Measurements from ENCODE around the gene BIN1.

Gene BIN1

DNA sequence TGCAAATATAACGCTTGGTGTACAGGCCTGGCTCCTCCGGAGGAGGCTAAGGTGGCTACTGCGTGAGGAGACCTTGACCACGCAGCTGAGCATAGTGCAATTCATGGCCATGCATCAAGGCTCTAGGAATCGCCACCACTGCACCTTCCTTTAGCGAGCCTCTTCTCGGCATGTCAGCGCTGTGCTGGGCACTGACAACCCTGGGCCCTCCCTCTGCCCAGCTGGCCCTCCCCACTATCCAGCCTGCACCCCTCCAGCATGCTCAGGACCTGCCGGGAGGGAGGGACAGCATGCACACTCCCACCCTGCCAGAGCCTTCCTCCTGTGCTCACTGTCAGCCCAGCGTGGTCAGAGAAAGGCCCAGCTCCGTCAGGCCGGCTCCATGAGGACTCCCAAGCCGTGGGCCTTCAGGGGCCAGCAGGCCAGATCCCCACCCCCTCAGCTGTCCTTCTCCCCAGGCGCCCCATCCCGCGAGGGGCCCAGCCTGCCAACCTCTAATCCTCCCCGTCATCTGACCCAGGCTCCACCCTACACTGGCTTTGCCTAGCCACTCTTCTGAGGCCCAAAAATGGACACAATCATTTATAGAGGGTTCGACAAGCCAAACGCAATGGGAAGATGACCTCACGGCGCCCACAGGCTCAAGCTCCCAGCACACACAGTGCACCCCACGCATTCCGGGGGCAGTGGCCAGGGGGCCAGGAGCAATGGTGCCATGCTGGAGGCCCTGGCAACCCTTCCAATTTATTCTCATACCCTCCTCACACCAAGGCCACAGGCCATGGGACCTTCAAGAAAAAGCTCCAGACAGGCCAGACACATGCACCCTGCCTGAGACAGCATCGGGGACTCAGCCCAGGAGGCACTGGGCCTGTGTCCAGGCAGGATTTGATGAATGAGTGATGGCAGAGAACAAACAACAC is 3.5 kb downstream of the BIN1 start:
- TF ChIP-seq CTCF (IDR thresholded peaks at IDR 0.05; ENCODE audit: extremely low read depth, missing control alignments) = no peak
- no peak for DNase-seq (ENCODE audit: low spot score)

- no peak for DNase-seq (ENCODE audit: low spot score)
- TF ChIP-seq CTCF (IDR thresholded peaks at IDR 0.05; ENCODE audit: extremely low read depth, missing control alignments) = no peak
Observed at GRCh38 chr2:127102521-127103242, 4.3 kb downstream of the BIN1 start.

- TF ChIP-seq CTCF (IDR thresholded peaks at IDR 0.05; ENCODE audit: extremely low read depth, missing control alignments) = no peak
- no peak for DNase-seq (ENCODE audit: low spot score)
Observed at GRCh38 chr2:127101756-127102477, 5.0 kb downstream of the BIN1 start.

DNA sequence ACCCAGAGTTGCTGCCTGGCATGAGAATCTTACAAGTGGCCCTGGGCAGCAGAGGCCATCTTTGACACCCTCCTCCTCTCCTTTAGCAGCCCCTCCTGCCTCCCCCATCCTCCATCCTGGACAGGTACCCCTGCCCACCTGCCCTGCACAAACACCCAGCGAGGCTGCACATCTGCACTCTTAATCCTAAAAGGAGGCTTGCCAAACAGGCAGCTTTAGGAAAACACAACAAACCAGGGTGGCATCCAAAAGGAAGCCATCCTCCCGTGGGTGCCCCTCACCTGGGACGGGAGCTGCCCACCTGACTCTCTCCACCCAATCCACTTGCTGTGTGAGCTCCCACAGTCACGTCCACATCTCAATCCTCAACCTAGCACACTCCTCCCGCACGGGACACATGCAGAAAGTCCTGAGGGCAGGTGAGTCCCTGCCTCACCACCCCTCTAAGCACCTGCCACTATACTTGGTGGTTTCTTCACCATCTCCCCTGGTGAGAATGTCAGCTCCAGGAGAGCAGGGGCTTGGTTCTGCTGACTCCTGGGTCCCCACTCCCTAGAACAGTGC is 5.8 kb downstream of the BIN1 start:
- no peak for DNase-seq (ENCODE audit: low spot score)
- no peak for TF ChIP-seq CTCF (IDR thresholded peaks at IDR 0.05; ENCODE audit: extremely low read depth, missing control alignments)

DNA sequence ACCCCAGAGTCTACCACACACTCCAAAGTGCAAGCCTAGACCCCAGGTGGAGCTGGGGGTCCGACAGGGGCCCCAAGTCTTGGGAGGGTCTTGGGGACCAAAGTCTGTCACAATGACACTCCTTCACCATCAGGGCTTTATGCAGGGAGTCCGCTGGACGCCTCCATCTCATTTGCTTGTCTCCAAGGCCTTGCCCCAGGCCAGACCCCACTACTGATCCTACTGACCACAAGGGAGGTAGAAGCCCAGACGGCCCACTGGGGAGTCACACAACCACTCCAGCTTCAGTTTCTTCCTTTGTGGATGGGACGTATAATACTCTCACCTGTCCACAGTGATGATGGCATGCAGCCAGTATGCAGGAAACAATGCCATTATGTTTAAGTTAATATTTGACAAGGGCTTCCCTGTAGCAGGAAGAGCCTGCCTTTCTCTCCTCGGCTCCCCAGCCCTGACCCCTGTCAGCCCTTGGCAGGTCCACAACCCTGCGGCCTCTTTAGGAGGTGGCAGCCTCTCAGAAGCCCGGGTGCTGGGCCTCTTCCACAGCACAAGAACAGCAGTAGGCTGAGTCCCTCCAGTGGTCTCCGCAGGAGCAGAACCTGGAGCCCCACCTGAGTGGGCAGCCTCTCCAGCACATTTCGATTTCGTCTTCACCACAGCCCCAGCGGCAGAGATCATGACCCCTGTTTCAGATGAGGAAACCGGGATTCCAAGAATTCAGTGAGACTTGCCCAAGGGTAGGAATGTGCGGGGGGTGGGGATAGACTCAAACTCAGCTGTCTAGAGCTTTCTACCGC is 6.5 kb downstream of the BIN1 start:
- DNase-seq (ENCODE audit: low spot score) = no peak
- no peak for TF ChIP-seq CTCF (IDR thresholded peaks at IDR 0.05; ENCODE audit: extremely low read depth, missing control alignments)

DNA sequence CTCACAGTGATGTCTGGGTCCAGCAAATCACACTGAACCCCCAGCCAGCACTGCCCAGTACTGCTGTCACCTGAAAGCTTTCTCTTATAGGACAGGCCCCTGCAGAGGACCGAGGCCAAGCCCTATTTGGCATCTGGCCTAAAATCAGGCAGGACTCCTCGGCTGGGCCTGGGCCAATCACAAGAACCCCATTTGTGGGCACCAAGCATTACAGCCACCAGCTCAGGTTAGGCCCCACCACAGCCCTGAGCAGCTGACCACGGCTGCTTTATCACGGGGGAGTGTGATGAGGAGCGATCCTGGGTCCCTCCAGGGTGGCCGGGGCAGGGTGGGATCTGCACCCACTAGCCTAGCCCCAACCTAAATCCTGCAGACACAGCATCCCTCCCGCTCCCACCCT is 8.2 kb downstream of the BIN1 start:
- no peak for DNase-seq (ENCODE audit: low spot score)
- TF ChIP-seq CTCF (IDR thresholded peaks at IDR 0.05; ENCODE audit: extremely low read depth, missing control alignments) = no peak

All from GM20000 (cell line).